HPDE6-E6E7 (cell line): ENCODE results near the gene FAT1.
"Not testable (repeated sequence)": the region's sequence is repeated elsewhere in the genome, so short reads cannot be mapped to it uniquely, and the experiment has no call there.

ENCODE experiments used
- DNase-seq: peaks from one replicate; pipeline ENCODE4 v3.0.0; 2011; ENCODE audit warnings: missing footprints; ENCODE audit errors: extremely low spot score

The FAT1 gene

DNA sequence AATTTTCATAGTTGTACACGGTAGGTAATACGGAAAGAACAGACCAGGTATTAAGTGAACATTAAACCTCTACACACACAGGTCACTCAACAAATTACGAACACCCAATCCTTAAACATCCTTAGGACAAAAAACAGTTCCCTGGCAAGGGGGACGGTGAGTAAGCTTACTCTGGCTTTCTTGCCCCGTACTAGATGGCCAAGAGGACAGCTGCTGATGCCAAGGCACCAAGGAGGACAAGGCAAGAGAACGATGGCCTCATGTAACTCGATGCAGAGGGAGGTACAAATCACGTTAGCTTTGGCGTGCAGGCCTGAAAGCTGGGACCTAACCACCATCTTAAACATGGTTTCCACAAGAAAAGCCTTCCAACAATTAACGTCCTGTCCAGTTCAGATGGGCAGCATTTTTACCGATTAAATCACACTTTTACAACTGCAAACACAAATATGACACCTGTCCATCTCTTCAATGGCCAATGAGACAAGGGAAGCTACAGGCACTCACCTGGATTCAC is 23.7 kb downstream of the FAT1 start:
- no peak for DNase-seq

DNA sequence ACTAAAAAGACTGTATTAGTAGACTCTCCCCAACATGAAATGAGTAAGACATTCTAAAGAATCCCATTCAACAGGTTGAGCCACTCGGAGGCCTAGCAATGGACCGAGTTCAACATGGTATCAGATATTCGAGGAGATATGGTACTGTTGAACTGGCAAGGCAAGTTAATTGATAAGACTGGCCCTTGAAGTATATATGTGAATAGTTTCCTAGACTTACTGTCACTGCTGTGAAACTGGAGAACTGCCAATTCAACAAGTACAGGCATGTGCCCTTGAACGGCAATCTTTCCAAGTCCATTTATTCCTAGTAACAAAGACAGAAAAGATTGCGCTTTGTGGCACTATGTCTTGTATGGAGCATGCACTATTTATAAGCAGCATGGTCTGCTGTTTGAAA is 24.4 kb downstream of the FAT1 start:
- DNase-seq = no peak

DNA sequence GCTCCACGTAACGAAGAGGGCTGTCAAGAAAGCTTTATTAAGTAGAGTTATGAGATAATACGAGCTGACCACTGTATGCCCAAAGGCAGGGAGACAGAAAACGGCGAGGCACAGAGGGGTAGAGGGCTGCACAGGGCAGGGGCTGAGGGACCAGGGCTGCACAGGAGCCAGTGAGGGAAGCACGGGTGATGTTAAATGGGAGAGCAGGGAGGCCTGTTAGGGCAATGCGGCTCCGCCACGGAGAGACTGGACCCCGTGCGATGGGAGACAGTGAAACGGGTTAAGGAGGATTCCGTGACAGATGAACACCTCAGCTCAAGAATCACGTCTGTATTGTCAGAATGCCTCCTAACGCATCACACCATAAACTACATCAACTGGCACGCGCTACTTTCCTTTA is 25.1 kb downstream of the FAT1 start:
- no peak for DNase-seq

DNA sequence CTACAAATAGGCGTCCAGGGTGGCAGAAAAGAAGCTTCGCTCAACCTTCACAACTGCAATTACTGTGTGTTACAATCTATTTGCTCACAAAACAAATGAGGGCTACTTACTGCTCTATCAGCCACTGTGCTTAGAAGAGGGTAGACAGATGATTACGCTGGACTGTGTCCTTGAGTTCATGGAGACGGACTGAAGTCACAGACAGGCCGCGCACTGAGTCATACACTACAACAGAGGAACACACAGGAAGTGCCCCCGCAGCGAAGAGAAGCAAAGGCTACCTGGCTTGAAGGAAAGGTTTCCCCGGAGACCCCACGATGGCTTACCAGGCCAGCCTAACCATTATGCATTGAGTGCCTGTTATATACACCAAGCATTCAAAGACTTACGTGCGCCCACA is 25.6 kb downstream of the FAT1 start:
- DNase-seq = no peak

DNA sequence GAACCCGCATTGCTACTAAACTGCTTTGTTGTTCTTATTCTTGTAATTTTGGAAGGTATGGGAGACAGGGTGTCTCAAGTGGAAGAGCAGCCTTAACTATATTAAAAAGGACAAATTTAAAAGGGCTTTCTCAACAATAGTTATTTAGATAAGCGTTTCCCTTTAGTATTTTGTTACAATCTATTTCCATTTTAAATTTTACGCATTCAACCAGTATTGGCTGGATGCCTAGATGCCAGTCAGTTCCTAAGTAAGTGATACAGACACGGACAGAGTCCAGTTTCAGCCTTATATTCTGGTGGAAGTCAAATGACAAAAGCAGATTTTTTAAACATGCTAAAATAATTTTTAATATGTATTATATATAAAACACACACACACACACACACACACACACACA is 28.3 kb downstream of the FAT1 start:
- no peak for DNase-seq

DNA sequence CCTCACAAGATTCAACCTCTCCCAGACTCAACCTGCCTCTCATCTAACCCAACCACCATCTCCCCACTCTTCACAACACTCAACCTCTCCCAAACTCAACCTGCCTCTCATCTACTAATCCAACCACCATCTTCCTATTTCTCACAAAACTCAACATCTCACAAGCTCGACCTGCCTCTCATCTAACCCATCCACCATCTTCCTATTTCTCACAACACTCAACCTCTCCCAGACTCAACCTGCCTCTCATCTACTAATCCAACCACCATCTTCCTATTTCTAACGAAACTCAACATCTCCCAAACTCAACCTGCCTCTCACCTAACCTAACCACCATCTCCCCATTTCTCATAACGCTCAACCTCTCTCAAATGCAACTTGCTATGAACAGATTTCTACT is 29.8 kb downstream of the FAT1 start:
- DNase-seq = no peak

DNA sequence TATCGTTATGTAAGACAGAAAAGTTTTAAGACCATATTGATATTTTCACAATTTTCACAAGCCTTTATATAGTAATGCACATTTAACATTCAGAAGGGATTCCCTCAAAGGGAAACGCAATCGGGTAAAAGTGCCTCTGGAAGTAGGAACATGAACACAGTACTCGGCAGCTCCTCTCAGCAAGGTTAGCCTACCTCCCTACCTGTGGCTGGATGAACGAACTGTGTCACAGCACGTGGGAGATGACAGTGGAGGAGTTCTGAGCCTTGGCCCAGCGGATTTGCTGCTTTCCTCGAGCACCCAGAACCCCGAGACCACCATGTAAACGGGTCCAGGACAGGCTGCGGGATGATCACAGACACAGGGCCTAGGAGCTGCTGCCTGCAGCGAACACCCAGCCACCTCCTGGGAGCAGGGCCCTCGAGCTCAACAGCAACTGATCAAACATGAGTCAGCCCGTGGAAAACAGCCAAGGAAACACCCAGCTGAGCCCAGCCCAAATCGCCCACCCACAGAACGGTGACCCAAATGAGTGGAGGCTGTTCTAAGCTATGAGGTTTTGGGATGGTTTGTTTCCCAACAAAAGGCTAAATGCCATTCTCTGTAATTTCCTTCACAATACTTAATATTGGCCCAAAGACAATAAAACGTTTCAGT is 30.4 kb downstream of the FAT1 start:
- DNase-seq = no peak

DNA sequence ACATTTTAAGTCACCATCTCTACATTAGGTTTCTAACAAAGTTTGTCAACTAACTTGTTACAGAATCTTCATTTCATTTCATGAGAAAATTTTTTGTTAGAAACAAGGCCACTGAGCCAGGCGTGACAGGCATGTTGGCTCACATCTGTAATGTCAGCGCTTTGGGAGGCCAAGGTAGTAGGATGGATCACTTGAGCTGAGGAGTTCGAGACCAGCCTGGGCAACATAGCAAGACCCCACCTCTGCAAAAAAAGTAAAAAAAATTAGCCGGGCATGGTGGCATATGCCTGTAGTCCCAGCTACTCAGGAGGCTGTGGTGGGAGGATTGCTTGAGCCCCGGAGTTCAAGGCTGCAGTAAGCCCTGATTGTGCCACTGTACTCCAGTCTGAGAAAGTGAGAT is 32.3 kb downstream of the FAT1 start:
- no peak for DNase-seq

DNA sequence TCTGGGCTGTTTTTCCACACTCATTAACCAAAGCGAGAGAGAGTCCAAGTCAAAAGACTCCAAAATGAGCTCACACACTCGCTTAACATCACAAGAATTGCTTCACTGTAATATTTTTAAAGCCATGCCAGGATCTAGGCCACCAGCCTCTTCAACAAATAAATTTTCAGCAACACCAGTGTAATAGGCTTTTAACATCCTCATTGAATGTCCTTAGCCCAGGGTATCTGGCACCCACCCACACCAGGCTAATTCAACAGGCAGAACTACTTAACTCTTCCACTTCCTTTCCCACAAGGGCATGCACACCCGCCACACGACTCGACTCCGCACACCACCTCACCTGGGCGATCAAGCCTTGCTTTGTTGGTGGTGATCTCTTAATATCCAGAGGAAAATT is 34.2 kb downstream of the FAT1 start:
- DNase-seq = no peak

DNA sequence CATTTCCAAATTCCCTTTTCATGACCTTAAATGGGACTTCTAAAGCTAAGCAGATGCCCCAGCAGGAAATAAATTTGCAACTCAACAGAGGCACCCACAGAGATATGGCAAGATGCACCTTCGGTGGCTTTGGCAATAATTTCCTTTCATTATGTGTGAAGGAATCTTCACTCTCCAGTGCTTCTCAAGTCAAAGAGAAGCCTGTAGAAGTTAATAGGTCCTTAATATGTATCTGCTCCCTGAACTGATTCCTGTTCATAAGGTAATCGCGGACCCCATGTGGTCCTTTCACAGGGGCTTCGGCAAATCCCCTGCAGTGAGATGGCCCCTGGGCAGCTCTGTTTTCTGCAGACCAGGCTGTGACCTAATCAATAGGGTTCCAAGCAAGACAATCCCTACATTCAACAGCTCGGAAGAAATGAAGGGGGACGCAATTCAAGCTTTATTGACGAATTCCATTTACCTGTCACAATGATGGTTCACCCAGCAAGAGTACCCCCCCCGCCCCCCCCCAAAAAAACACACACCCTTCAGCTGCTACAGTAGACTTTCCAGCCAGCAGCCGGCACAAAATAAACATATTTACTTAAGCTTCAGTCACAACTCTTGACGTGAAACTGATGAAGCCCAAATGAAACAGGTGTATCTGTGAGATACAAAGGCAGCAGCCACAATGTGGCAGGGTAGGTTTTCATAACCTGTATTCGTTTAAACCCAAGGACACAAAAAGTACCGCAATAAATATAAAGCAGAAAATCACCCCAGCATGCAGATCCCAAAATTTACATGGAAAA is 35.3 kb downstream of the FAT1 start:
- DNase-seq = no peak

DNA sequence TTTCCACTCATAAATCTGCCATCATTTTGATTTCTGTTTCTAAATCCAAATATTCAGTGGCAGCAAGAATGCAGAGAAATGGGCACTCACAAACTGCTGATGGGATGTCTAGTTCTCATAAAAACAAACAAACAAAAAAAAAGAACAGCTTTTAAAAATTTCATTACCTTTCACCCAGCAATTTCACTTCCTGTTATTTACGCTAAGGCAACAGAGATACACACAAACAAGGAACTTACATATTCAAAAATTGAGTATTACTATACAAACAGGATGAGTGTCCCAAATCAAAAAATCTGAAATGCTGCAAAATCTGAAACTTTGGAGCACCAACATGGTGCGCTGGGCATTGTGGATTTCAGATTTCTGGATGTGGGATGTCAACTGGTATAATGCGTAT is 36.4 kb downstream of the FAT1 start:
- no peak for DNase-seq

DNA sequence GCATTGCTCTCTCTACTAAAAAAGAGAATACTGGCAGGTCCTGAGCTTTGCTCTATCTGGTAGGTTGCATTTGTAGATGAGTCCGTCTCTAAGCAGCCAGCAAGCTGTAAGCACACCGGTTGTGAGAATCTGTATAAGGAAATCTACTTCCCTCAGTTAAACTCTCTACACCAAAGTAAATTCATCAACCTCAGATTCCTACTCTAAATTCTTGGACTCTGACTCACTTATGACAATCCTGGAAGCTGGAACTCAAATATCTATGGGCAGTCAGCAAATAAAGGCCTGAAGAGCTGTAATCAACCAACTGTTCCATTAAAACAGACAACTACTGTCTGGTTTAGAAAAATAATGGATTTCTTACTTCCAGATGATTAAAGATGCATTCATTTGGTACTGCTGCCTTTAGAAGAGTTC is 37.9 kb downstream of the FAT1 start:
- peak; percentile 26 for DNase-seq

DNA sequence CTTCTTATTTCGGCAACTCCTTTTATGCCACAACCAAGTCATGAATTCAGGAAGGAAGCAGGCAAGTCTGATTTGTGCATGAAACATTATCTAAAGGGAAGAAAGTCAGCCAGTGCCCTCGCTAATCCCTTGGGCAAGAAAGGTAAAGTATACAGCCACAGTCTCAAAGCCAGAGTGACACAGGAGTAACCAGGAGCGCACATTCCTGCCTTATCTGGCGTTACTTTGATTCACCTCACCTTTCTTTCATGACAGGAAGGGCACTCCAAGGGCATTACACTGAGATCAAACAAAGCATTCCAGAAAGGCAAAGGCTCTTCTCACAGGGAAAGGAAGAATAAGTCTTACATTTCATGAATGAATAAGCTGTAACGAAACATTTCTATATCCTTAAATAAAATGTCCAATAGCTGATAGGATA is 38.8 kb downstream of the FAT1 start:
- DNase-seq = no peak

DNA sequence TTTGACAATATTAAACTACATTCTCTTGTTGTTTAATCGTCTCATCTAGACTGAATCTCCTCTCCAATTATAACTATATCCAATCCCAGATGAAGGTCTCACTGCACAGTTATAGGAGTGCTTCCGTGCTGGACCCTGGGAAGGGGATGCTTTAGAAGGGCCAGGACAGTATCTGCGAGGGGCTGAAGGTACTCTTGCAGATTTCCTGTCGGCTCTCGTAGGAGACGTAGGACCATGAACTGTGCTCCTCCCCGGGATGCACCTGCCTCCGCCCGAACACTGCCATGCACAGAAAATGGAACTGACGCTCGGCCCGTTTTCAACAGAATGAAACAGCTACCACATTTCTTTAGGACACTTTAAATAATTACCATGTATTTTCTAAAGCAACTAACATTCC is 39.4 kb downstream of the FAT1 start:
- DNase-seq = no peak

DNA sequence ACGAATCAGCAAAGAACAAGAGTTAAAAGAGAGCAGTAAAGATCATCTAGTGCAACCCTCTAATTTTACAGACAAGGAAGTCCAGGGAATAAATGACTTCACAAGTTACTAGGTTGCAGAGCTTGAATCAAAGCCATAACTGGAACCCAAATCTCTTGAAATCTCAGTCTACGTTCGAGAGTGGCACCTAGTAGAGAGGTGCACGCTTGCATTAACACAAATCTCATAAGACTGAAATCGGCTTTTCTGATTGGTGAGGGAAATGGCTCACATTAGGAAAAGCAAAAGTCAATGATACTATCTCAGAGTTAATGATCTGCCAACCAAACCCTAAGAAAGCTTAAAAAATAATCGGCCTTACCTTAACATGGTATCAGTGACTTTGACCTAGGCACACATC is 43.0 kb downstream of the FAT1 start:
- DNase-seq = no peak

DNA sequence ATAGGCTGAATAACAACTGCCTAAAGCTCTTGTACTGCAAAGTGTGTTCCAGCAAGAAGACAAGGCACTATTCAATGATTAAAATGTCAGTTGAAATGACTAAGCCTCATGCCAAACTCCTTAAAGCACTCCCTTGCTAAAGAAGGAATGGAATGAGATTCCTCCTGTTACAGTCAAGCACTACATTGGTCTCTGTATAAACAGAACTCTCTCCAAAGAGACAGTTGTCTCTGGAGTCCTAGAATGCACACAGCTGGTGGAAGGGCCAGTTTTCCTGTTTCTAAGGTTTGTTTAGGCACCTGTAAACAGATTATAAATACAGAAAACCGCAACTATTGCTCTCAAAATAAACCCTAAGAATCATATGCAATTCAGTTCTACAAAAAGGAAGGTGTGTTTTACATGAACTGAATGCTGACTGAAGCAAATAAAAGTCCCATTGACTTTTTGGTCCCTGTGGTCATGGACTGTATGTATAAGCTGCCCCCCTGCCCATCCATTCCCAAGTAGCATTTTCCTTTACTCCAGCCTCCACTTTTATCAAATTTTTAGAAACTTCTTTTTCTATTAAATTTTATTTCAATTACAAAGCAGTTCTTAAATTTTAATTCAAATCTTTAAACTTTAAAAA is 47.0 kb downstream of the FAT1 start:
- DNase-seq = no peak

DNA sequence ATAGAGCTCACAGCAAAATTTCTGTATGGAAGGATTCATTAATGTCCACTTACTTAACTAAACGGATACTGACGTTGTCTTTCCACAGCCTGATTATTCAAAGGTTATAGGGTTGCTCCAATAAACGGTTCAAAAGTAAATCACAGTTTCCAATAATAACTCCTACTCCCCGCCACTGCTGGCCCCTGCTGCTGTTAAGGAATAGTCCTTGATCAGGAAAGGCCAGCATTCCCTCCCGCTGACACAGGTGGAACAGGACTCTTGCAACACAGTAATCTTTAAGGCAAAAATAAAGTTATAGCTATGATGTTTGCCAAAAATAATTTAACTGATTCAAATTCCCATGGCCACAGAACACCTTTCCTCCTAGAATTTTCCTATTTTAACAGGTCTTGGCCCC is 53.9 kb downstream of the FAT1 start:
- no peak for DNase-seq

DNA sequence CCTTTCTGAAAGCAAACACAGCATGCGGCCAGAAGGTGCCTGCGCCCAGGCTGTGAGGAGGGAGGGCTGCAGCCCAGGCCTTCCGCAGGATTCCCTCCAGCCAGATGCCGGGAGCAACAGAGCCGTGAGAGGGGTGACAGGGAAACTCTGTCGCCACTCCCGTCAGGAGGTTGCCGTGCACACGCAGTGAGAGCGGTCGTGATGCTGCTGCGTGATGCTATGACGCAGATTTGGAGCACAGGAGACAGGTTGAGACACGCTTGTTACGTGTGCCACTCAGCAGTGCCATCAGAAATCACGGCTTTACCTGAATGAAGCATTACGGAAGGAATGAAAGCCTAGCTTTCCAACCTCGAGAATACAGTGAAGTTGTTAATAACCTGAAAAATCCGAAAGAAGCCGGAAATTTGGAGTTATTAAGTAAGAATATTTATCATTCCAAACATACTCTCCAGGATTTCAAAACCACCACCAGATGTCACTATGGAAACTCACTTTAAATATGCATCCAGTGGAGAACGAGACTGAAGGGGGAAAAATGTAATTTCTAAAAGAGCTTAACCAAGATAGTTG is 54.4 kb downstream of the FAT1 start:
- no peak for DNase-seq

DNA sequence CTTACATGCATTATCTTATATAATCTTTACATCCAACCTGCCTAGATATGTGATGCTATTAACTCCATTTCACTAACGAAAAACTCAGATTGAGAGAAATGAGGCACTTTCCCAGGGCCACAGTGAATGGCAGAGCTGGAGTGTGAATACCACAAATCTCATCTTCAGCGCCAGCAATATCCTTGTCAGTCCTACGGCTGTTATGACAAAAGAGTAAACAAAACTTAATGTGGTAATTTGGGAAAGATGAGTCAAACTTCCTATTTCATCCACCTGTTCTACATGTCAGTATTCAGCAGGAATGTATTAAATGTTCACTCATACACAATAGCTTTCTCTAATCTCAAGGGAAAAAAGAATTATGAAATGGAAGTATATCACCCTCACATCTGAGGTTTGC is 56.9 kb downstream of the FAT1 start:
- no peak for DNase-seq

DNA sequence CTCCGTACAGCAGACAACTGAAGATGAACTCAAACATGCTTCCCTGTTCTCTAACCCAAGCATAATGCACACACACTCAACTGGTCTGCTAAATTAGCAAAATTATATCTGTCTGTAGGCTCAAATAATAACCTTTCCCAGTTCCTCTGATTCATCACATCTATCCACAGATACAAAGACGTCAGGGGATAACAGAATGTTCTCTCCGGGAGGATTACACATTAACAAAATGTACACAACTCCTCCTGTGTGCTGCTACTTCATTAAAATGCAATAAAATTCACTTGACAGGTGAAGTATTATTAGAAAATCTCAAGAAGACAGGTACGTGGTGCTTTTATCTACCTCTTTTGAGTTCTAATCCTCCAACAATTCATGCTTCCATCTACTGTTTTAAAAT is 57.4 kb downstream of the FAT1 start:
- no peak for DNase-seq

DNA sequence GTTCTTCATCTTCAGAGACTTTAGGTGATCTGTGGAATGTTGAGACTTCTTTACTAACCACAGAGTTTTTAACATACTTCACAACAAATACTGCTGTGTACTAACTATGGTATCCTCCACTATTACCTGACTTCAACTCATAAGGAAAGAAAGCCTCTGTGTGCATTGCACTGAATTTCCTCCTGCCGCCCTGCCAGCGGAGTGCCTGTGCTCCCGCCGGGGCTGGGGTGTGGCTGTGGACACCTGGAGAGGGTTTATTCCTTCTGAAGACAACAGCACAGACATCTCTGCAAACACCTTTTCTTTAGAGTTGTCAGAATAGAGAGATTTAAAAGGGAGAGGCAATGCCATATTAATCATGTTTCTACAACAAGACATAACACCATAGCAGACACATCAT is 63.3 kb downstream of the FAT1 start:
- no peak for DNase-seq

DNA sequence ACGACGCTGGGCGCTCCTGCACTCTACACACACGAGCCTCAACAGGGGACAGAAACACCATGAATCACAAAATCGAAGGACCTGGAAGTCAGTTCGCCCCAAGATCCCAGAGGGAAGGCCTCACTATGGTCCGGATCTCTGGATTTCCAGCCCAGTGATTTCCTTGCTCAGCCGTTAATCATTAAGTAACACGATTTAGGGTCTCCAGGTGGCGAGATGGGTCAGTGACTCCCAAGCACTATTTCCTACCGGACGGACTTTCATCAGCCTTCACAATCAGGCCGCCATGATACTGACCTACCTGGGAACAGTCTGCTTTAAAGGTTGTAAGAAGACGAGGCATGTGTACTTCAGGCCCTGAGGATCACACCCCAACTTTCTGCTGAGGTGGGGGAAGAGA is 63.7 kb downstream of the FAT1 start:
- DNase-seq = no peak

DNA sequence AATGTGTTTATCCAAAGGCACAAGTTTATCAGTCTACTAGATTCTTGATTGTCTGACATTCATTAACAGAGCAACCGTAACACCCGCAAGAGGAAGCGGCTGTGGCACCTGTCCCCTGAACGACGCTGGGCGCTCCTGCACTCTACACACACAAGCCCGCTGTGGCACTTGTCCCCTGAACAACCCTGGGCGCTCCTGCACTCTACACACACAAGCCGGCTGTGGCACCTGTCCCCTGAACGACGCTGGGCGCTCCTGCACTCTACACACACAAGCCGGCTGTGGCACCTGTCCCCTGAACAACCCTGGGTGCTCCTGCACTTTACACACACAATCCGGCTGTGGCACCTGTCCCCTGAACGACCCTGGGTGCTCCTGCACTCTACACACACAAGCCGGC is 64.2 kb downstream of the FAT1 start:
- DNase-seq = not testable (repeated sequence)
